GM12801 (cell line): ENCODE data around the gene SLIRP.

Source experiments
- TF ChIP-seq, protein P1 (sequence below): IDR thresholded peaks from one replicate; pipeline ENCODE4 v1.5.1; 2011; ENCODE audit warnings: control low read depth; ENCODE audit not compliant: insufficient read length; ENCODE audit errors: extremely low read depth

SLIRP gene

GRCh38 chr14:77746064-77746702, 38.3 kb downstream of the SLIRP start:
- TF ChIP-seq, protein P1, sequence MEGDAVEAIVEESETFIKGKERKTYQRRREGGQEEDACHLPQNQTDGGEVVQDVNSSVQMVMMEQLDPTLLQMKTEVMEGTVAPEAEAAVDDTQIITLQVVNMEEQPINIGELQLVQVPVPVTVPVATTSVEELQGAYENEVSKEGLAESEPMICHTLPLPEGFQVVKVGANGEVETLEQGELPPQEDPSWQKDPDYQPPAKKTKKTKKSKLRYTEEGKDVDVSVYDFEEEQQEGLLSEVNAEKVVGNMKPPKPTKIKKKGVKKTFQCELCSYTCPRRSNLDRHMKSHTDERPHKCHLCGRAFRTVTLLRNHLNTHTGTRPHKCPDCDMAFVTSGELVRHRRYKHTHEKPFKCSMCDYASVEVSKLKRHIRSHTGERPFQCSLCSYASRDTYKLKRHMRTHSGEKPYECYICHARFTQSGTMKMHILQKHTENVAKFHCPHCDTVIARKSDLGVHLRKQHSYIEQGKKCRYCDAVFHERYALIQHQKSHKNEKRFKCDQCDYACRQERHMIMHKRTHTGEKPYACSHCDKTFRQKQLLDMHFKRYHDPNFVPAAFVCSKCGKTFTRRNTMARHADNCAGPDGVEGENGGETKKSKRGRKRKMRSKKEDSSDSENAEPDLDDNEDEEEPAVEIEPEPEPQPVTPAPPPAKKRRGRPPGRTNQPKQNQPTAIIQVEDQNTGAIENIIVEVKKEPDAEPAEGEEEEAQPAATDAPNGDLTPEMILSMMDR, result no peak

- TF ChIP-seq, protein P1, result no peak
These were observed 44.4 kb downstream of the SLIRP start for GRCh38 chr14:77752266-77752665.

DNA sequence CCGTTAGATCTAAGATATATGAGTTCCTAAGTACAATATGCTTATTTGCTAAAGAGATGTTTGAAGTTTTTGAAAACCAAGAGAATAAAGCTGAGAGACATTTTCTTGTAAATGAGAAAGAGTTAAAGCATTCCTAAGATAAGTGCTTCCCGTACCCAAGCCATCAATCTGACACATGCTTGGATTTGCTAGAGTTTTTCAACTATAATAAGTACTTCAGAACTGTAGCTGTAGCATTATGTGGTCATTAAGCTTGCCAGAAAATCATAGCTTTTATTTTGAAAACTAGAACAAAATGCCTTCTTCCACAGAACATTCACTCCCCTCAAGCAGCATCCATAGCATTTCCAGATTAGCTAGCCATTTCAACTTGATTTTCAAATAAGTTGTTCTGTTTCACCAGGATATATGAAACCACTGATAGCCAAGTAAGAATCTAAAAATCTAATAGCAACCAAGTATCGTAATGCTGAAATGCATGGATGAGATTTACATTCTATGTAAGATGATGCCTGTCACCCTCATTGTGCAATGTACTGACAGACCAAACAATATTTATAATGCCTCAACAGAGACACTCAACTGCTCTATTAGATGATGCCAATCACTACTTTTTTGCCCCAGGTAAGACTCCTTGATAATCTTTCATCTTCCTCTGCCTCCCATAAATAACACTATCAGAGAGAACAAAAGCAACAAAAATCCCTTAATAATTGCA, 45.1 kb downstream of the SLIRP start:
- TF ChIP-seq, protein P1, result no peak

- TF ChIP-seq, protein P1, result no peak
These were observed 52.7 kb downstream of the SLIRP start, which contains the start of gene SNW1 for GRCh38 chr14:77760381-77761204. SNW1 (minus strand) TSS chr14:77761156; CDS start chr14:77761127, 29 bp downstream.

GRCh38 chr14:77761205-77761931, 53.5 kb downstream of the SLIRP start:
- TF ChIP-seq, protein P1, result no peak

- TF ChIP-seq, protein P1, result no peak
These were observed 55.4 kb downstream of the SLIRP start for GRCh38 chr14:77763316-77763715.
